ENCODE results near the gene CTCFL.

DNA sequence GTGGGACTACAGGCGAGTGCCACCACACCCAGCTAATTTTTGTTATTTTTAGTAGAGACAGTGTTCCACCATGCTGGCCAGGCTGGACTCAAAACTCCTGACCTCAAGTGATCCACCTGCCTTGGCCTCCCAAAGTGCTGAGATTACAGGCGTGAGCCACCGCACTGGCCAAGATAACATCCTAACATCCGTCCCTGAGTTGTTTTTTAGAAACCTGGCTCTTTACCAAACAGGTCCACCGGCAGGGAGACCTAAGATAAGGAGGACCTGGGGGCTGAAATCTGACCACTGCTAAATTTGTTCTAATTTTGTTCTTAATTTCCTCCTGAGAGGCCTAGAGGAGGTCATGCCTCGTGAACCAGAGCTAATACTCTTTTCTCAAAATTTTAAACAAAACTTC, 20.5 kb downstream of the CTCFL start:
- TF ChIP-seq, protein P1, sequence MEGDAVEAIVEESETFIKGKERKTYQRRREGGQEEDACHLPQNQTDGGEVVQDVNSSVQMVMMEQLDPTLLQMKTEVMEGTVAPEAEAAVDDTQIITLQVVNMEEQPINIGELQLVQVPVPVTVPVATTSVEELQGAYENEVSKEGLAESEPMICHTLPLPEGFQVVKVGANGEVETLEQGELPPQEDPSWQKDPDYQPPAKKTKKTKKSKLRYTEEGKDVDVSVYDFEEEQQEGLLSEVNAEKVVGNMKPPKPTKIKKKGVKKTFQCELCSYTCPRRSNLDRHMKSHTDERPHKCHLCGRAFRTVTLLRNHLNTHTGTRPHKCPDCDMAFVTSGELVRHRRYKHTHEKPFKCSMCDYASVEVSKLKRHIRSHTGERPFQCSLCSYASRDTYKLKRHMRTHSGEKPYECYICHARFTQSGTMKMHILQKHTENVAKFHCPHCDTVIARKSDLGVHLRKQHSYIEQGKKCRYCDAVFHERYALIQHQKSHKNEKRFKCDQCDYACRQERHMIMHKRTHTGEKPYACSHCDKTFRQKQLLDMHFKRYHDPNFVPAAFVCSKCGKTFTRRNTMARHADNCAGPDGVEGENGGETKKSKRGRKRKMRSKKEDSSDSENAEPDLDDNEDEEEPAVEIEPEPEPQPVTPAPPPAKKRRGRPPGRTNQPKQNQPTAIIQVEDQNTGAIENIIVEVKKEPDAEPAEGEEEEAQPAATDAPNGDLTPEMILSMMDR (IDR thresholded peaks at IDR 0.05) = no peak
- no peak for TF ChIP-seq POLR2A (IDR thresholded peaks at IDR 0.05)
- TF ChIP-seq EP300 (IDR thresholded peaks at IDR 0.05) = no peak
- no peak for TF ChIP-seq POLR2AphosphoS5 (IDR thresholded peaks at IDR 0.05)

Data from sigmoid colon (tissue), 4 donors.